Measurements from ENCODE around the gene XRRA1. TPM values are rescaled to one million over a fixed set of nuclear protein-coding genes. Genes with fewer than 3 reads are reported as not detected.
"Not testable (repeated sequence)": the region's sequence is repeated elsewhere in the genome, so short reads cannot be mapped to it uniquely, and the experiment has no call there.

XRRA1 gene
- total RNA-seq, 2 experiments from 2014 or later: 32.2 to 39.4 TPM

- CTCF ChIA-PET, H3K4me3 Mint-ChIP-seq, ATAC-seq, H3K27me3 Mint-ChIP-seq, H3K4me1 Mint-ChIP-seq, DNase-seq, H3K27ac Mint-ChIP-seq: not testable (repeated sequence)
- Mint-ChIP-seq H3K36me3 (peaks cover 92% of the 10 kb centered on the region), H3K9me3 (ENCODE audit: low read depth) (peaks cover 26% of the 10 kb centered on the region)
Measured at GRCh38 chr11:74825596-74825995, 123.3 kb downstream of the XRRA1 start.

- peaks cover 92% of the 10 kb centered on the region for H3K36me3 Mint-ChIP-seq
- no peak overlapping the region for H3K27ac Mint-ChIP-seq
- CTCF ChIA-PET: interaction anchor here (0.7 kb wide), 1 partner anchor 41 kb away, joined by 3 read pairs; no protein-coding TSS in a partner anchor
- ATAC-seq: no peak
- H3K9me3 Mint-ChIP-seq (ENCODE audit: low read depth): peaks cover 25% of the 10 kb centered on the region
- DNase-seq: no peak
- H3K4me3 Mint-ChIP-seq: no peak overlapping the region
- H3K4me1 Mint-ChIP-seq: peaks cover 11% of the 10 kb centered on the region
- no peaks in the 10 kb centered on the region for H3K27me3 Mint-ChIP-seq
Measured at GRCh38 chr11:74824285-74824982, 124.5 kb downstream of the XRRA1 start.

- peaks cover 25% of the 10 kb centered on the region for H3K4me1 Mint-ChIP-seq
- peaks cover 90% of the 10 kb centered on the region for H3K36me3 Mint-ChIP-seq
- no peak overlapping the region for H3K27ac Mint-ChIP-seq
- no peak overlapping the region for H3K4me3 Mint-ChIP-seq
- ATAC-seq (no peak), DNase-seq (no peak)
- H3K9me3 Mint-ChIP-seq (ENCODE audit: low read depth): peaks cover 18% of the 10 kb centered on the region
- CTCF ChIA-PET: interaction anchor here (0.7 kb wide), 1 partner anchor 319 kb away, joined by 3 read pairs; no protein-coding TSS in a partner anchor
- H3K27me3 Mint-ChIP-seq: no peaks in the 10 kb centered on the region
Measured at GRCh38 chr11:74822170-74822569, 126.7 kb downstream of the XRRA1 start.

- peaks cover 16% of the 10 kb centered on the region for H3K9me3 Mint-ChIP-seq (ENCODE audit: low read depth)
- H3K36me3 Mint-ChIP-seq: peaks cover 86% of the 10 kb centered on the region
- peaks cover 25% of the 10 kb centered on the region for H3K4me1 Mint-ChIP-seq
- no peak for DNase-seq
- no peak overlapping the region for H3K27ac Mint-ChIP-seq
- CTCF ChIA-PET: no interaction called here
- H3K27me3 Mint-ChIP-seq: no peaks in the 10 kb centered on the region
- no peak for ATAC-seq
- H3K4me3 Mint-ChIP-seq: no peak overlapping the region
Measured at GRCh38 chr11:74820763-74821162, 128.1 kb downstream of the XRRA1 start.

GRCh38 chr11:74819400-74819799, 129.5 kb downstream of the XRRA1 start:
- peaks cover 77% of the 10 kb centered on the region for H3K36me3 Mint-ChIP-seq
- H3K27ac Mint-ChIP-seq: no peak overlapping the region
- ATAC-seq: no peak
- H3K9me3 Mint-ChIP-seq (ENCODE audit: low read depth): peaks cover 8% of the 10 kb centered on the region
- H3K4me1 Mint-ChIP-seq: peaks cover 25% of the 10 kb centered on the region
- no peaks in the 10 kb centered on the region for H3K27me3 Mint-ChIP-seq
- CTCF ChIA-PET: no interaction called here
- DNase-seq: no peak
- no peak overlapping the region for H3K4me3 Mint-ChIP-seq

GRCh38 chr11:74818283-74818946, 130.5 kb downstream of the XRRA1 start:
- ATAC-seq: no peak
- peaks cover 67% of the 10 kb centered on the region for H3K36me3 Mint-ChIP-seq
- peak overlapping the region; percentile 74 for H3K27ac Mint-ChIP-seq
- CTCF ChIA-PET: no interaction called here
- H3K27me3 Mint-ChIP-seq: no peaks in the 10 kb centered on the region
- no peak for DNase-seq
- no peaks in the 10 kb centered on the region for H3K9me3 Mint-ChIP-seq (ENCODE audit: low read depth)
- peaks cover 25% of the 10 kb centered on the region for H3K4me1 Mint-ChIP-seq
- no peak overlapping the region for H3K4me3 Mint-ChIP-seq

GRCh38 chr11:74816664-74817063, 132.2 kb downstream of the XRRA1 start:
- no peak overlapping the region for H3K27ac Mint-ChIP-seq
- peaks cover 22% of the 10 kb centered on the region for H3K4me1 Mint-ChIP-seq
- no peak overlapping the region for H3K4me3 Mint-ChIP-seq
- no peaks in the 10 kb centered on the region for H3K27me3 Mint-ChIP-seq
- CTCF ChIA-PET: no interaction called here
- H3K9me3 Mint-ChIP-seq (ENCODE audit: low read depth): no peaks in the 10 kb centered on the region
- no peak for ATAC-seq
- no peak for DNase-seq
- H3K36me3 Mint-ChIP-seq: peaks cover 61% of the 10 kb centered on the region

- H3K9me3 Mint-ChIP-seq (ENCODE audit: low read depth): no peaks in the 10 kb centered on the region
- no peak for DNase-seq
- peaks cover 59% of the 10 kb centered on the region for H3K36me3 Mint-ChIP-seq
- ATAC-seq: no peak
- CTCF ChIA-PET: no interaction called here
- H3K27me3 Mint-ChIP-seq: no peaks in the 10 kb centered on the region
- no peak overlapping the region for H3K4me3 Mint-ChIP-seq
- no peak overlapping the region for H3K27ac Mint-ChIP-seq
- H3K4me1 Mint-ChIP-seq: peaks cover 20% of the 10 kb centered on the region
Measured at GRCh38 chr11:74815966-74816365, 132.9 kb downstream of the XRRA1 start.

- no peaks in the 10 kb centered on the region for H3K27me3 Mint-ChIP-seq
- no peaks in the 10 kb centered on the region for H3K4me1 Mint-ChIP-seq
- no peak for ATAC-seq
Measured at GRCh38 chr11:74809801-74810200, 139.1 kb downstream of the XRRA1 start.

GRCh38 chr11:74806267-74806666, 142.6 kb downstream of the XRRA1 start:
- no peaks in the 10 kb centered on the region for H3K9me3 Mint-ChIP-seq (ENCODE audit: low read depth)
- no peaks in the 10 kb centered on the region for H3K27me3 Mint-ChIP-seq

More at GRCh38 chr11:74809801-74810200, 139.1 kb downstream of the XRRA1 start:
- H3K4me3 Mint-ChIP-seq: no peak overlapping the region
- peaks cover 22% of the 10 kb centered on the region for H3K36me3 Mint-ChIP-seq
- CTCF ChIA-PET: no interaction called here
- no peak overlapping the region for H3K27ac Mint-ChIP-seq
- no peak for DNase-seq
- no peaks in the 10 kb centered on the region for H3K9me3 Mint-ChIP-seq (ENCODE audit: low read depth)

GRCh38 chr11:74791333-74792100, 157.4 kb downstream of the XRRA1 start:
- H3K9me3 Mint-ChIP-seq (ENCODE audit: low read depth): peaks cover 7% of the 10 kb centered on the region
- peaks cover 63% of the 10 kb centered on the region for H3K36me3 Mint-ChIP-seq
- no peaks in the 10 kb centered on the region for H3K4me1 Mint-ChIP-seq
- DNase-seq: no peak
- no peaks in the 10 kb centered on the region for H3K27me3 Mint-ChIP-seq
- no peak for ATAC-seq
- CTCF ChIA-PET: interaction anchor here (0.8 kb wide), 1 partner anchor 49 kb away, joined by 3 read pairs; no protein-coding TSS in a partner anchor
- H3K4me3 Mint-ChIP-seq: no peak overlapping the region
- H3K27ac Mint-ChIP-seq: no peak overlapping the region

More at GRCh38 chr11:74806267-74806666, 142.6 kb downstream of the XRRA1 start:
- DNase-seq (no peak), ATAC-seq (no peak)
- H3K36me3 Mint-ChIP-seq: peaks cover 17% of the 10 kb centered on the region
- CTCF ChIA-PET: no interaction called here
- H3K4me1 Mint-ChIP-seq: no peaks in the 10 kb centered on the region
- H3K27ac Mint-ChIP-seq: no peak overlapping the region
- no peak overlapping the region for H3K4me3 Mint-ChIP-seq
